Trophoblast cell (in vitro differentiated cells and primary cell): ENCODE results near the gene ANO10.

Source experiments
- DNase-seq, 2 donors: peaks; one replicate each; pipeline ENCODE4 v3.0.0-alpha.2; 2016
- H2AFZ ChIP-seq: 2 replicates; pipeline ENCODE4 v1.6.1; 2013; ENCODE audit warnings: low read length, moderate library complexity, mild to moderate bottlenecking; ENCODE audit not compliant: insufficient read depth, poor library complexity
- H2AK5ac ChIP-seq: 2 replicates; pipeline ENCODE4 v1.6.1; 2013; ENCODE audit warnings: mild to moderate bottlenecking, low read length
- H2BK120ac ChIP-seq: 2 replicates; pipeline ENCODE4 v1.6.1; 2013; ENCODE audit warnings: low read length, mild to moderate bottlenecking, moderate library complexity; ENCODE audit not compliant: insufficient read depth, poor library complexity
- H2BK12ac ChIP-seq: 2 replicates; pipeline ENCODE4 v1.6.1; 2013; ENCODE audit warnings: mild to moderate bottlenecking, low read length, moderate library complexity
- H2BK5ac ChIP-seq: 2 replicates; pipeline ENCODE4 v1.6.1; 2013; ENCODE audit warnings: low read length, low read depth, moderate library complexity, mild to moderate bottlenecking; ENCODE audit not compliant: poor library complexity
- H3K14ac ChIP-seq: 2 replicates; pipeline ENCODE4 v1.6.1; 2013; ENCODE audit warnings: mild to moderate bottlenecking, low read length
- H3K18ac ChIP-seq: 2 replicates; pipeline ENCODE4 v1.6.1; 2013; ENCODE audit warnings: mild to moderate bottlenecking, low read length
- H3K23ac ChIP-seq: 2 replicates; pipeline ENCODE4 v1.6.1; 2013; ENCODE audit warnings: low read length
- H3K27ac ChIP-seq: 2 replicates; pipeline ENCODE4 v1.5.1; 2013; ENCODE audit warnings: low read depth, mild to moderate bottlenecking, inconsistent platforms, low read length, moderate library complexity
- H3K27me3 ChIP-seq: 2 replicates; pipeline ENCODE4 v1.6.1; 2013; ENCODE audit warnings: inconsistent platforms, mild to moderate bottlenecking, low read length, moderate library complexity; ENCODE audit not compliant: insufficient read depth
- H3K36me3 ChIP-seq, 2 experiments: 1 replicate in 1 of 2; 2 replicates in 1 of 2; pipeline ENCODE4 v1.6.1; 2013; ENCODE audit warnings: low read length in 2 of 2, mild to moderate bottlenecking in 2 of 2, moderate library complexity in 1 of 2; ENCODE audit not compliant: insufficient read depth in 2 of 2, control insufficient read depth in 1 of 2
- H3K4ac ChIP-seq: 2 replicates; pipeline ENCODE4 v1.6.1; 2013; ENCODE audit warnings: low read depth, mild to moderate bottlenecking, low read length, moderate library complexity
- H3K4me1 ChIP-seq, 2 experiments: 1 replicate in 1 of 2; 2 replicates in 1 of 2; pipeline ENCODE4 v1.6.1; 2013; ENCODE audit warnings: low read length in 2 of 2, mild to moderate bottlenecking in 2 of 2, moderate library complexity in 1 of 2; ENCODE audit not compliant: insufficient read depth in 2 of 2, control insufficient read depth in 1 of 2
- H3K4me2 ChIP-seq: 2 replicates; pipeline ENCODE4 v1.6.1; 2013; ENCODE audit warnings: inconsistent platforms, mild to moderate bottlenecking, low read length, moderate library complexity
- H3K4me3 ChIP-seq: 2 replicates; pipeline ENCODE4 v1.5.1; 2013; ENCODE audit warnings: mild to moderate bottlenecking, low read depth, low read length, inconsistent platforms
- H3K79me1 ChIP-seq: one replicate; pipeline ENCODE4 v1.6.1; 2013; ENCODE audit warnings: low read length
- H3K79me2 ChIP-seq: 2 replicates; pipeline ENCODE4 v1.6.1; 2013; ENCODE audit warnings: low read length, mild to moderate bottlenecking; ENCODE audit not compliant: control insufficient read depth, insufficient read depth, poor library complexity
- H3K9ac ChIP-seq: 2 replicates; pipeline ENCODE4 v1.6.1; 2013; ENCODE audit warnings: mild to moderate bottlenecking, low read length
- H3K9me3 ChIP-seq: 2 replicates; pipeline ENCODE4 v1.6.1; 2013; ENCODE audit warnings: low read depth, mild to moderate bottlenecking, control low read depth, inconsistent platforms, low read length; ENCODE audit not compliant: insufficient read depth
- H4K12ac ChIP-seq: 2 replicates; pipeline ENCODE4 v1.6.1; 2013; ENCODE audit warnings: low read depth, mild to moderate bottlenecking, low read length, moderate library complexity
- H4K8ac ChIP-seq: 2 replicates; pipeline ENCODE4 v1.6.1; 2013; ENCODE audit warnings: low read depth, mild to moderate bottlenecking, low read length, moderate library complexity
- H4K91ac ChIP-seq: one replicate; pipeline ENCODE4 v1.6.1; 2013; ENCODE audit warnings: low read depth, mild to moderate bottlenecking, low read length, moderate library complexity
- WGBS: extraction: QIAGEN DNeasy Blood & Tissue Kit; methylation state at CpG from one replicate; pipeline ENCODE4 v1.1.7; 2013; ENCODE audit warnings: missing lambda C conversion rate; ENCODE audit not compliant: insufficient read length, insufficient coverage; ENCODE audit errors: extremely low coverage; 5-methylcytosine and 5-hydroxymethylcytosine counted together

The ANO10 gene

GRCh38 chr3:43616034-43616433 is 5.8 kb downstream of the ANO10 start:
- Histone ChIP-seq H3K79me2 (peaks cover 1% of the 10 kb centered on the region), H3K4me2 (no peak overlapping the region), H3K27ac (no peak overlapping the region), H2BK120ac (no peak overlapping the region), H3K23ac (no peak overlapping the region), H2BK12ac (no peak overlapping the region), H3K4me1 (peaks cover 0 to 1% of the 10 kb centered on the region in 2 experiments), H2AK5ac (no peak overlapping the region), H3K18ac (no peak overlapping the region), H4K8ac (no peak overlapping the region), H3K4me3 (no peak overlapping the region), H3K36me3 (peaks cover 0 to 2% of the 10 kb centered on the region in 2 experiments), H3K9ac (no peak overlapping the region), H3K9me3 (no peaks in the 10 kb centered on the region), H3K4ac (no peak overlapping the region), H4K12ac (no peak overlapping the region), H4K91ac (no peak overlapping the region), H3K14ac (no peak overlapping the region), H3K27me3 (no peaks in the 10 kb centered on the region), H3K79me1 (no peaks in the 10 kb centered on the region), H2AFZ (no peak overlapping the region), H2BK5ac (no peak overlapping the region)
- no CpG with 5 or more reads among the region's 5 CpGs for WGBS
- DNase-seq, result no peak

DNA sequence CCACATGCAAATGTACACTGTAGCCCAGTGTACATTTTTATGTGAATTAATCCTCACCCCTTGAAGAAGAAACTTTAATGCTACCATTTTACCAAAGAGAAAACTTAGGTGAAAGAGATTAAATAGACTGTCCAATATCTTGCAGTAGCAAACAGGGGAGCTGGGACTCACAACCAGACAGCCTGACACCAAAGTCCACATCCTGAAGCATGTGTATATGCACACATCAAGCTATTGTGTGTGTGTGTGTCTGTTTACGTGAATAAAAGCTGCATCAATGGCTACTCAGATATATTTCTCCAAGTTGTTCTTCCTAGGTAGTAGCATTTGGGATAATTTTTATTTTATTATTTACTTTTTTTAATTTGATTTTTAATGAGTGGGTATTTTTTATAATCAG is 6.7 kb downstream of the ANO10 start:
- no peaks in the 10 kb centered on the region for H3K79me1 ChIP-seq
- no peak overlapping the region for H3K4me2 ChIP-seq
- no peak overlapping the region for H2BK5ac ChIP-seq
- H3K27ac ChIP-seq, result no peak overlapping the region
- WGBS, result no CpG with 5 or more reads among the region's 1 CpG
- no peak overlapping the region for H2BK120ac ChIP-seq
- peaks cover 0 to 2% of the 10 kb centered on the region in 2 experiments for H3K36me3 ChIP-seq
- H4K91ac ChIP-seq, result no peak overlapping the region
- no peak overlapping the region for H3K18ac ChIP-seq
- H3K79me2 ChIP-seq, result no peaks in the 10 kb centered on the region
- H3K4me1 ChIP-seq, result no peaks in the 10 kb centered on the region
- no peak for DNase-seq
- no peaks in the 10 kb centered on the region for H3K27me3 ChIP-seq
- H3K14ac ChIP-seq, result no peak overlapping the region
- no peak overlapping the region for H2AK5ac ChIP-seq
- H4K12ac ChIP-seq, result no peak overlapping the region
- no peak overlapping the region for H3K4ac ChIP-seq
- H3K9ac ChIP-seq, result no peak overlapping the region
- H3K9me3 ChIP-seq, result no peaks in the 10 kb centered on the region
- H4K8ac ChIP-seq, result no peak overlapping the region
- no peak overlapping the region for H2AFZ ChIP-seq
- no peak overlapping the region for H3K23ac ChIP-seq
- no peak overlapping the region for H2BK12ac ChIP-seq
- H3K4me3 ChIP-seq, result no peak overlapping the region

DNA sequence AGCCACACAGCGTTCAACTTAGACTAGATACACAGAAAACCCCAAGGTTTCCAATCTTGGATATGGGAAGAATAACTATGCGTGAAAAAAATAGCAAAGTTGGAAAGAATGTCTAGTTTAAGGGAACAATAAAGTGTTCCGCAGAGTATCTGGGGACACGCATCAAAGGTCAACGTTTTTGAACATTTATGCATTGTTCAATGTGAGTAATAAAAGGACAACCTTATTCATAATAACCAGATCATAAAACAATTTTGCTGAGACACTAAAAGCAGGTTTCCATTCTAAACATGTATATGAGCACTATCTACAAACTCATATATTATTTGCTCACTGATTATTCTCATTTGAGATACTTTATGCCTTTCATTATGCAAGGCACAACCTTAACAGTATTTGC is 7.8 kb downstream of the ANO10 start:
- no peak overlapping the region for H3K4me2 ChIP-seq
- no peak overlapping the region for H2BK12ac ChIP-seq
- no peak overlapping the region for H4K8ac ChIP-seq
- H3K14ac ChIP-seq, result no peak overlapping the region
- no peak overlapping the region for H4K91ac ChIP-seq
- H3K18ac ChIP-seq, result no peak overlapping the region
- H3K36me3 ChIP-seq, result peaks cover 0 to 2% of the 10 kb centered on the region in 2 experiments
- no peaks in the 10 kb centered on the region for H3K9me3 ChIP-seq
- no peak overlapping the region for H3K23ac ChIP-seq
- H3K27me3 ChIP-seq, result no peaks in the 10 kb centered on the region
- no peak overlapping the region for H3K4me3 ChIP-seq
- no peak overlapping the region for H2AFZ ChIP-seq
- H4K12ac ChIP-seq, result no peak overlapping the region
- H3K79me1 ChIP-seq, result no peaks in the 10 kb centered on the region
- no peak overlapping the region for H3K27ac ChIP-seq
- H3K79me2 ChIP-seq, result no peaks in the 10 kb centered on the region
- H3K9ac ChIP-seq, result no peak overlapping the region
- H2BK5ac ChIP-seq, result no peak overlapping the region
- no peak overlapping the region for H3K4ac ChIP-seq
- H2BK120ac ChIP-seq, result no peak overlapping the region
- no peaks in the 10 kb centered on the region for H3K4me1 ChIP-seq
- DNase-seq, result no peak
- no peak overlapping the region for H2AK5ac ChIP-seq
- WGBS, result no CpG with 5 or more reads among the region's 5 CpGs

GRCh38 chr3:43612419-43612818 is 9.4 kb downstream of the ANO10 start:
- H3K9ac ChIP-seq, result no peak overlapping the region
- H3K79me2 ChIP-seq, result no peaks in the 10 kb centered on the region
- H4K8ac ChIP-seq, result no peak overlapping the region
- no peaks in the 10 kb centered on the region for H3K9me3 ChIP-seq
- H3K4me1 ChIP-seq, result no peaks in the 10 kb centered on the region
- H3K23ac ChIP-seq, result no peak overlapping the region
- H3K27me3 ChIP-seq, result no peaks in the 10 kb centered on the region
- H2AFZ ChIP-seq, result no peak overlapping the region
- H3K4ac ChIP-seq, result no peak overlapping the region
- no peak overlapping the region for H4K12ac ChIP-seq
- no peaks in the 10 kb centered on the region for H3K79me1 ChIP-seq
- H3K27ac ChIP-seq, result no peak overlapping the region
- H3K14ac ChIP-seq, result no peak overlapping the region
- no peak overlapping the region for H2BK12ac ChIP-seq
- no peak for DNase-seq
- H3K18ac ChIP-seq, result no peak overlapping the region
- H2BK5ac ChIP-seq, result no peak overlapping the region
- no peak overlapping the region for H4K91ac ChIP-seq
- peaks cover 0 to 2% of the 10 kb centered on the region in 2 experiments for H3K36me3 ChIP-seq
- no peak overlapping the region for H2AK5ac ChIP-seq
- H3K4me2 ChIP-seq, result no peak overlapping the region
- no peak overlapping the region for H2BK120ac ChIP-seq
- H3K4me3 ChIP-seq, result no peak overlapping the region
